ENCODE data around the gene C2. TPM values are rescaled to one million over a fixed set of nuclear protein-coding genes. Genes with fewer than 3 reads are reported as not detected.
A peak's percentile ranks its signal among the peaks of the same experiment; 100 is the strongest.

C2 gene
- total RNA-seq, 1 donor from 2014 or later, result 3.7 TPM

- DNase-seq (ENCODE audit: low spot score in 2 of 2) (no peak), FAIRE-seq (no peak)
These were observed 22.5 kb downstream of the C2 start for GRCh38 chr6:31949926-31950548.

GRCh38 chr6:31952140-31952805 is 24.8 kb downstream of the C2 start:
- FAIRE-seq (no peak), DNase-seq (ENCODE audit: low spot score in 2 of 2) (peak; percentile 47 to 67)

GRCh38 chr6:31952890-31953289 is 25.4 kb downstream of the C2 start:
- no peak for DNase-seq (ENCODE audit: low spot score in 2 of 2)
- no peak for FAIRE-seq

GRCh38 chr6:31954511-31954910 is 27.0 kb downstream of the C2 start:
- FAIRE-seq, result no peak
- DNase-seq (ENCODE audit: low spot score in 2 of 2), result no peak

- DNase-seq (ENCODE audit: low spot score in 2 of 2) (no peak), FAIRE-seq (no peak)
These were observed 29.3 kb downstream of the C2 start for GRCh38 chr6:31956796-31957195.

- DNase-seq (ENCODE audit: low spot score in 2 of 2) (no peak), FAIRE-seq (no peak)
These were observed 30.9 kb downstream of the C2 start for GRCh38 chr6:31958412-31958740.

- FAIRE-seq, result peak; percentile 75
- DNase-seq (ENCODE audit: low spot score in 2 of 2), result peak; percentile 98 to 100
These were observed 31.5 kb downstream of the C2 start, which contains the start of the genes NELFE and SKIC2 for GRCh38 chr6:31958741-31959739. TSS of gene NELFE (minus strand) at chr6:31958971. CDS start at chr6:31958446, 525 bp downstream. TSS of gene SKIC2 (plus strand) at chr6:31959175. CDS start at chr6:31959193, 18 bp downstream.

- no peak for FAIRE-seq
- no peak for DNase-seq (ENCODE audit: low spot score in 2 of 2)
These were observed 34.1 kb downstream of the C2 start for GRCh38 chr6:31961616-31962015.

GRCh38 chr6:31963921-31964320 is 36.4 kb downstream of the C2 start:
- DNase-seq (ENCODE audit: low spot score in 2 of 2) (no peak), FAIRE-seq (no peak)

- FAIRE-seq, result no peak
These were observed 38.2 kb downstream of the C2 start for GRCh38 chr6:31965700-31966099.

GRCh38 chr6:31966506-31966905 is 39.0 kb downstream of the C2 start:
- no peak for FAIRE-seq
- no peak for DNase-seq (ENCODE audit: low spot score in 2 of 2)

More at GRCh38 chr6:31965700-31966099, 38.2 kb downstream of the C2 start:
- DNase-seq (ENCODE audit: low spot score in 2 of 2), result no peak

- FAIRE-seq (no peak), DNase-seq (ENCODE audit: low spot score in 2 of 2) (no peak)
These were observed 39.7 kb downstream of the C2 start for GRCh38 chr6:31966997-31967925.

- DNase-seq (ENCODE audit: low spot score in 2 of 2), result no peak
- no peak for FAIRE-seq
These were observed 40.4 kb downstream of the C2 start for GRCh38 chr6:31967926-31968320.

GRCh38 chr6:31968326-31968725 is 40.8 kb downstream of the C2 start:
- FAIRE-seq, result no peak

GRCh38 chr6:31968791-31969711 is 41.5 kb downstream of the C2 start:
- DNase-seq (ENCODE audit: low spot score in 2 of 2), result no peak
- no peak for FAIRE-seq

More at GRCh38 chr6:31968326-31968725, 40.8 kb downstream of the C2 start:
- DNase-seq (ENCODE audit: low spot score in 2 of 2), result no peak

GRCh38 chr6:31969712-31970603 is 42.4 kb downstream of the C2 start:
- DNase-seq (ENCODE audit: low spot score in 2 of 2), result no peak
- FAIRE-seq, result no peak

GRCh38 chr6:31970604-31971271 is 43.2 kb downstream of the C2 start:
- DNase-seq (ENCODE audit: low spot score in 2 of 2), result no peak
- FAIRE-seq, result no peak

Data from frontal cortex (tissue), 4 donors.